ENCODE data around the gene FSTL3. TPM values are rescaled to one million over a fixed set of nuclear protein-coding genes. Genes with fewer than 3 reads are reported as not detected.

FSTL3 gene
- total RNA-seq, 1 experiment from 2014 or later = 6.8 TPM

DNA sequence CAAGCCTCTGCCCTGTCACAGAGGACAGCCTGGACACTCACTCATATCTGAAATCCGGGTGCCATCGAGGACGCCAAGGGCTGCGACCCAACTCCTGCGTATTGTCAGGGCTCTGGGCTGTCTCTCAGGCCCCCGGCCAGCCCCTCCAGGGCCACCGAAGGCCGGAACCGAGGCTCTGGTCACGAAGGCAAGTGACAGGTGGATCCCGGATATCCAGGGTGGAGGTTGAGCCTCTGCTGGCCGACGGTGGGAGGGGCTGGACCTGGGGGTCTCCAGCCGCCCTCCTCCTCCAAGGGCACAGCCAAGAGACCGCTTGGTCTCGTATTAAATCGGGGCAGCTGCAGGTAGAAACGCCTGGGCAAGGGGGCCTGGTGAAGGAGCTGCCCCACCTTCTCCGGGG lies 18.6 kb upstream of the FSTL3 start:
- TF ChIP-seq CTCF (conservative IDR thresholded peaks at IDR 0.05) = no peak
- WGBS (ENCODE audit: extremely low coverage, insufficient read length, low lambda C conversion rate) = no CpG with 5 or more reads among the region's 19 CpGs
- Histone ChIP-seq H3K56ac (ENCODE audit: insufficient read length, low read depth, low read length) (no peak overlapping the region), H3K79me1 (ENCODE audit: insufficient read depth, low read depth, low read length, poor library complexity, severe bottlenecking) (peaks cover 7% of the 10 kb centered on the region), H3K14ac (ENCODE audit: insufficient read depth, low read length) (no peak overlapping the region), H3K4me1 (ENCODE audit: insufficient read depth, low read length) (no peaks in the 10 kb centered on the region; the same call in 1 of the 2 replicates), H3T11ph (ENCODE audit: low read length) (no peak overlapping the region), H3K4me2 (ENCODE audit: insufficient read depth, insufficient read length, low read length) (no peak overlapping the region), H3K27me3 (ENCODE audit: insufficient read depth, low read length) (no peaks in the 10 kb centered on the region), H3K9ac (ENCODE audit: extremely low read depth, insufficient read length, low read length) (no peak overlapping the region), H3K79me2 (ENCODE audit: insufficient read depth, low read length) (peaks cover 82% of the 10 kb centered on the region), H4K5ac (ENCODE audit: insufficient read length, low read depth, low read length) (no peak overlapping the region), H2AK5ac (ENCODE audit: insufficient read length, low read length) (no peak overlapping the region), H3K23me2 (ENCODE audit: insufficient read length, low read depth, low read length, poor library complexity, severe bottlenecking) (peaks cover 4% of the 10 kb centered on the region), H2BK120ac (ENCODE audit: low read depth, low read length, poor library complexity, severe bottlenecking) (no peak overlapping the region), H3K18ac (ENCODE audit: insufficient read length, low read depth, low read length) (no peak overlapping the region), H4K91ac (ENCODE audit: insufficient read length, low read depth, low read length) (no peak overlapping the region), H3K23ac (ENCODE audit: insufficient read length, low read depth, low read length) (no peak overlapping the region), H4K20me1 (ENCODE audit: control insufficient read depth, insufficient read depth, insufficient read length) (peaks cover 15% of the 10 kb centered on the region), H3K27ac (ENCODE audit: insufficient read length, low read depth, low read length) (no peak overlapping the region), H2BK5ac (ENCODE audit: insufficient read length, low read length) (no peak overlapping the region), H4K8ac (replicated peaks; ENCODE audit: insufficient read length, low read depth, low read length) (no peak overlapping the region), H3K4ac (ENCODE audit: low read depth, low read length) (no peak overlapping the region), H2BK12ac (ENCODE audit: insufficient read length, low read depth, low read length) (no peak overlapping the region), H3K9me3 (ENCODE audit: control insufficient read depth, low read depth, low read length) (no peaks in the 10 kb centered on the region), H2BK20ac (ENCODE audit: low read depth, low read length, poor library complexity, severe bottlenecking) (no peak overlapping the region), H2AFZ (ENCODE audit: low read length) (no peak overlapping the region), H2BK15ac (ENCODE audit: low read depth, low read length) (no peak overlapping the region)
- no peaks in the 10 kb centered on the region; a peak in 2 of 5 replicates for H3K9me3 Mint-ChIP-seq
- H3K4me3 Mint-ChIP-seq = no peak overlapping the region
- no peaks in the 10 kb centered on the region; the same call in 1 of the 2 replicates for H3K27me3 Mint-ChIP-seq (ENCODE audit: low read depth)
- H3K36me3 Mint-ChIP-seq (ENCODE audit: insufficient read depth in 1 of 3, low read depth in 3 of 3) = peaks cover 3 to 16% (median 10%) of the 10 kb centered on the region in 3 experiments; a peak in 6 of 7 replicates
- peak overlapping the region; percentile 16 to 94 (median 44); a peak in 3 of 7 replicates for H3K27ac Mint-ChIP-seq
- no peak for DNase-seq
- peaks cover 13 to 18% of the 10 kb centered on the region in 2 experiments for H3K4me1 Mint-ChIP-seq

All from H9 (cell line).